BJ (cell line): ENCODE measurements around the gene CCDC7. TPM values are rescaled to one million over a fixed set of nuclear protein-coding genes. Genes with fewer than 3 reads are reported as not detected.
"Not testable (repeated sequence)": the region's sequence is repeated elsewhere in the genome, so short reads cannot be mapped to it uniquely, and the experiment has no call there.

Experiments
- CTCF ChIA-PET: fragments of 350-600 bp; formaldehyde crosslinking; extraction: SDS; loops from one replicate; lab custom pipeline; 2021; ENCODE audit warnings: antibody characterized with exemption, inconsistent platforms; lab: Yijun Ruan, JAX
- POLR2A ChIA-PET: fragments of 300-600 bp; sonication (Branson Sonifier 250); formaldehyde crosslinking; extraction: SDS; loops from one replicate; lab custom pipeline; 2021; ENCODE audit warnings: antibody characterized with exemption; lab: Charles Lee
- DNase-seq: peaks from one replicate; pipeline ENCODE4 v3.0.0-alpha.2; 2011; ENCODE audit warnings: low read depth
- H3K27me3 ChIP-seq: 2 replicates; pipeline ENCODE4 v1.6.0; 2011; ENCODE audit warnings: low read length; ENCODE audit not compliant: control insufficient read depth, insufficient read depth
- H3K36me3 ChIP-seq: 2 replicates; pipeline ENCODE4 v1.5.1; 2011; ENCODE audit warnings: low read length; ENCODE audit not compliant: control insufficient read depth, insufficient read depth
- H3K4me3 ChIP-seq: 2 replicates; pipeline ENCODE4 v1.5.1; 2011; ENCODE audit warnings: low read depth, mild to moderate bottlenecking, control low read depth, low read length
- CTCF ChIP-seq: IDR thresholded peaks from 2 replicates; pipeline ENCODE4 v1.5.1; 2011; ENCODE audit warnings: low read depth, mild to moderate bottlenecking, control low read depth, inconsistent platforms, low read length, moderate library complexity; ENCODE audit not compliant: insufficient read depth
- polyA minus RNA-seq: library from RNA; depleted of rRNA, polyadenylated mRNA; stranded (reverse); fragments of >200 nt; gene quantifications from 2 replicates; pipeline ENCODE4 v1.2.3, GENCODE V29; 2011; rRNA and poly(A)+ RNA removed
- polyA plus RNA-seq: library from polyadenylated mRNA; depleted of rRNA; stranded (reverse); fragments of >200 nt; gene quantifications from 2 replicates; pipeline ENCODE4 v1.2.3, GENCODE V29; 2011; rRNA removed

Gene CCDC7
- polyA plus RNA-seq: 0.52 and 1.1 TPM in 2 replicates
- 1.6 and 1.8 TPM in 2 replicates for polyA minus RNA-seq

GRCh38 chr10:32445740-32446535, at the start of gene CCDC7:
CCDC7 (plus strand) TSS chr10:32446140; CDS start chr10:32451643, 5,503 bp downstream.
- no peaks in the 10 kb centered on the region for H3K27me3 ChIP-seq
- peak; percentile 26; the same call in 1 of the 2 replicates for TF ChIP-seq CTCF
- DNase-seq: peak; percentile 44
- CTCF ChIA-PET: interaction anchor here (1.1 to 1.4 kb wide), 2 partner anchors 25 to 76 kb away, joined by 4 to 5 read pairs; no protein-coding TSS in a partner anchor
- POLR2A ChIA-PET: no interaction called here
- no peaks in the 10 kb centered on the region for H3K36me3 ChIP-seq
- peak within 1 kb of the TSS; percentile 88 for H3K4me3 ChIP-seq

- POLR2A ChIA-PET, DNase-seq, H3K36me3 ChIP-seq, H3K27me3 ChIP-seq, CTCF ChIA-PET, H3K4me3 ChIP-seq: not testable (repeated sequence)
Observed at GRCh38 chr10:32397163-32397562, 48.8 kb upstream of the CCDC7 start.

- POLR2A ChIA-PET: not testable (repeated sequence)
Observed at GRCh38 chr10:32399720-32400119, 46.2 kb upstream of the CCDC7 start.

GRCh38 chr10:32400961-32401360, 45.0 kb upstream of the CCDC7 start:
- CTCF ChIA-PET: no interaction called here
- Histone ChIP-seq H3K27me3 (no peaks in the 10 kb centered on the region), H3K36me3 (no peaks in the 10 kb centered on the region), H3K4me3 (no peak overlapping the region)
- TF ChIP-seq CTCF: no peak
- POLR2A ChIA-PET: no interaction called here
- no peak for DNase-seq

More at GRCh38 chr10:32399720-32400119, 46.2 kb upstream of the CCDC7 start:
- CTCF ChIA-PET, DNase-seq, H3K4me3 ChIP-seq, H3K36me3 ChIP-seq, H3K27me3 ChIP-seq: not testable (repeated sequence)

GRCh38 chr10:32402499-32402898, 43.4 kb upstream of the CCDC7 start:
- no peak for TF ChIP-seq CTCF
- Histone ChIP-seq H3K36me3 (no peaks in the 10 kb centered on the region), H3K4me3 (no peak overlapping the region), H3K27me3 (no peaks in the 10 kb centered on the region)
- POLR2A ChIA-PET: no interaction called here
- no peak for DNase-seq
- CTCF ChIA-PET: no interaction called here

- ChIA-PET CTCF (interaction anchor here (0.6 to 1.0 kb wide), 2 partner anchors 25 to 40 kb away, joined by 3 read pairs; no protein-coding TSS in a partner anchor), POLR2A (no interaction called here)
- TF ChIP-seq CTCF: no peak
- Histone ChIP-seq H3K27me3 (no peaks in the 10 kb centered on the region), H3K4me3 (no peak overlapping the region), H3K36me3 (no peaks in the 10 kb centered on the region)
- no peak for DNase-seq
Observed at GRCh38 chr10:32403091-32403490, 42.8 kb upstream of the CCDC7 start.
